ENCODE measurements around the gene SPON1. TPM values are rescaled to one million over a fixed set of nuclear protein-coding genes. Genes with fewer than 3 reads are reported as not detected.
"Not testable (repeated sequence)": the region's sequence is repeated elsewhere in the genome, so short reads cannot be mapped to it uniquely, and the experiment has no call there.

SPON1 gene
- total RNA-seq, 4 donors from 2014 or later = 8.0 to 16.1 (median 11.3) TPM

DNA sequence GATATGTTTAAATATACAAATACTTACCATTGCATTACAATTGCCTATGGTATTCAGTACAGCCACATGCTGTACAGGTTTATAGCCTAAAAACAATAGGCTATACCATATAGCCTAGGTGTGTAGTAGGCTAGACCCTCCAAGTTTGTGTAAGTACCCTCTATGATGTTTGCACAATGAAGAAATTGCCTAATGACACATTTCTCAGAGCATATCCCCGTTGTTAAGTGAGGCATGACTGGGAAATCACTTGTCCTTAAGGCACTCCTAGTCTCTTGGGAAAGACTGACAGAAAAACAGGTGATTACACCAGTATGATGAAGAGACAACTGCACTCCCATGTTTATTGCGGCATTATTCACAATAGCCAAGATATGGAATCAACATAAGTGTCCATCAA is 187.2 kb downstream of the SPON1 start:
- no peak overlapping the region for H3K4me3 ChIP-seq
- TF ChIP-seq POLR2AphosphoS5 (IDR thresholded peaks at IDR 0.05) = no peak
- TF ChIP-seq, protein P1, sequence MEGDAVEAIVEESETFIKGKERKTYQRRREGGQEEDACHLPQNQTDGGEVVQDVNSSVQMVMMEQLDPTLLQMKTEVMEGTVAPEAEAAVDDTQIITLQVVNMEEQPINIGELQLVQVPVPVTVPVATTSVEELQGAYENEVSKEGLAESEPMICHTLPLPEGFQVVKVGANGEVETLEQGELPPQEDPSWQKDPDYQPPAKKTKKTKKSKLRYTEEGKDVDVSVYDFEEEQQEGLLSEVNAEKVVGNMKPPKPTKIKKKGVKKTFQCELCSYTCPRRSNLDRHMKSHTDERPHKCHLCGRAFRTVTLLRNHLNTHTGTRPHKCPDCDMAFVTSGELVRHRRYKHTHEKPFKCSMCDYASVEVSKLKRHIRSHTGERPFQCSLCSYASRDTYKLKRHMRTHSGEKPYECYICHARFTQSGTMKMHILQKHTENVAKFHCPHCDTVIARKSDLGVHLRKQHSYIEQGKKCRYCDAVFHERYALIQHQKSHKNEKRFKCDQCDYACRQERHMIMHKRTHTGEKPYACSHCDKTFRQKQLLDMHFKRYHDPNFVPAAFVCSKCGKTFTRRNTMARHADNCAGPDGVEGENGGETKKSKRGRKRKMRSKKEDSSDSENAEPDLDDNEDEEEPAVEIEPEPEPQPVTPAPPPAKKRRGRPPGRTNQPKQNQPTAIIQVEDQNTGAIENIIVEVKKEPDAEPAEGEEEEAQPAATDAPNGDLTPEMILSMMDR (IDR thresholded peaks at IDR 0.05) = no peak
- no peak for TF ChIP-seq EP300 (IDR thresholded peaks at IDR 0.05)
- no peak for TF ChIP-seq POLR2A (IDR thresholded peaks at IDR 0.05)
- DNase-seq (ENCODE audit: low spot score in 2 of 2) = no peak
- no peaks in the 10 kb centered on the region for H3K36me3 ChIP-seq
- H3K27me3 ChIP-seq = no peaks in the 10 kb centered on the region
- peaks cover 8% of the 10 kb centered on the region for H3K9me3 ChIP-seq
- no peaks in the 10 kb centered on the region for H3K4me1 ChIP-seq
- 85% methylated on average over 2 of the region's 2 CpGs for WGBS
- no peak overlapping the region for H3K27ac ChIP-seq

DNA sequence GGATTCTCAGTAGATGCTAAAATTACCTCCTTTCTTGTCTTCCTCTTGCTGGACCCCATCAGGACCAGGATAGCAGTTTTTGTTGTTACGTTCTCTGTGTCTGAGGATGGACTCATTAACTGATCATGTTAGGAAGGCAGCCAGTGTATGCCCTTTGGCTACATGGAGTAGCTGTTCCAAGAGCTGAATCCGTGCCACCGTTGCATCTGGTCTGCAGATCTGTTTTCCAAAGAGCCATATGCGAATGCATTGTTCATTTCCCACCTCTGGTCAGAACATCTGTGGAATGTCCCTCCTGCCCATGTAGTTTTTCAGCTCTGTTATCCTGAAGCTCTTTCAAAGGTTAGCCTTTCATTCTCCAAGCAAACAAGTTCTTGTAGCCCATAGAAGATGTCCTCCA is 188.4 kb downstream of the SPON1 start:
- H3K36me3 ChIP-seq = no peaks in the 10 kb centered on the region
- 35% methylated on average over 4 of the region's 4 CpGs for WGBS
- H3K27ac ChIP-seq = no peak overlapping the region
- no peak overlapping the region for H3K4me3 ChIP-seq
- H3K9me3 ChIP-seq = peaks cover 14% of the 10 kb centered on the region
- no peaks in the 10 kb centered on the region for H3K27me3 ChIP-seq
- TF ChIP-seq EP300 (IDR thresholded peaks at IDR 0.05) (no peak), POLR2AphosphoS5 (IDR thresholded peaks at IDR 0.05) (no peak), POLR2A (IDR thresholded peaks at IDR 0.05) (no peak)
- TF ChIP-seq, protein P1 (IDR thresholded peaks at IDR 0.05) = no peak
- H3K4me1 ChIP-seq = no peaks in the 10 kb centered on the region
- DNase-seq (ENCODE audit: low spot score in 2 of 2) = no peak

DNA sequence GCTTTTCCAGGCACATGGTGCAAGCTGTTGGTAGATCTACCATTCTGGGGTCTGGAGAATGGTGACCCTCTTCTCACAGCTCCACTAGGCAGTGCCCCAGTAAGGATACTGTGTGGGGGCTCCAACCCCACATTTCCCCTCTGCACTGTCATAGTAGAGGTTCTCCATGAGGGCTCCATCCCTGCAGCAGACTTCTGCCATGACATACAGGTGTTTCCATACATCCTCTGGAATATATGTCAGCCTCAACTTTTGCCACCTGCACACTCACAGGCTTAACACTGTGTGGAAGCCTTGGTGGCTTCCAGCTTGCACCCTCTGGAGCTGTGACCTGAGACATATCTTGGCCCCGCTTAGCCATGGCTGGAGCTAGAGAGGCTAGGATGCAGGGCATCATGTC is 191.6 kb downstream of the SPON1 start:
- DNase-seq (ENCODE audit: low spot score in 2 of 2) = not testable (repeated sequence)
- WGBS = 80% methylated on average over 1 of the region's 1 CpG

DNA sequence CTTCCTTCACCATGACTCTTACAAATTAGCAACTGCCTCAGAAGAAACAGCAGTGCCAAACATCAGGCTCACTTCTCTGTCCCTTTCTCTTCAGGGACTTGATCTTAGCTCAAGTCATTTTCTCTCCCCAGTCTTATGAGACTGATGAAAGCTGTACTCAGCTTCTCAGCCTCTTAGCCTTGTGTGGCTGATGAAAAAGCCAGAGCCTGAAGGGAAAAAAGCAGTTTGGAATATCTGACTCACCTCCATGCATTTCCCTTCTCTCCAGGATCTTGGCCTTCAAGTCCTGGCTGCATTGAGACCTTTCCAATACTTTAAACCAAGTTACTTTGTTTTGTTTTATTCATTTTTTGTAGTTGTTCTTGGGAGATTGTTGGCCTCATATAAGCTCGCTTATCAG is 195.9 kb downstream of the SPON1 start:
- no peaks in the 10 kb centered on the region for H3K36me3 ChIP-seq
- H3K4me1 ChIP-seq = no peaks in the 10 kb centered on the region
- peaks cover 31% of the 10 kb centered on the region for H3K9me3 ChIP-seq
- H3K27ac ChIP-seq = no peak overlapping the region
- H3K4me3 ChIP-seq = no peak overlapping the region
- no peak for DNase-seq (ENCODE audit: low spot score in 2 of 2)
- WGBS = 92% methylated on average over 1 of the region's 1 CpG
- TF ChIP-seq, protein P1 (IDR thresholded peaks at IDR 0.05) = no peak
- TF ChIP-seq EP300 (IDR thresholded peaks at IDR 0.05) (no peak), POLR2A (IDR thresholded peaks at IDR 0.05) (no peak), POLR2AphosphoS5 (IDR thresholded peaks at IDR 0.05) (no peak)
- no peaks in the 10 kb centered on the region for H3K27me3 ChIP-seq

More for the DNA sequence above, 191.6 kb downstream of the SPON1 start:
- not testable (repeated sequence) for H3K27ac ChIP-seq, H3K4me1 ChIP-seq, H3K36me3 ChIP-seq, H3K4me3 ChIP-seq, H3K27me3 ChIP-seq
- H3K9me3 ChIP-seq = peaks cover 31% of the 10 kb centered on the region

DNA sequence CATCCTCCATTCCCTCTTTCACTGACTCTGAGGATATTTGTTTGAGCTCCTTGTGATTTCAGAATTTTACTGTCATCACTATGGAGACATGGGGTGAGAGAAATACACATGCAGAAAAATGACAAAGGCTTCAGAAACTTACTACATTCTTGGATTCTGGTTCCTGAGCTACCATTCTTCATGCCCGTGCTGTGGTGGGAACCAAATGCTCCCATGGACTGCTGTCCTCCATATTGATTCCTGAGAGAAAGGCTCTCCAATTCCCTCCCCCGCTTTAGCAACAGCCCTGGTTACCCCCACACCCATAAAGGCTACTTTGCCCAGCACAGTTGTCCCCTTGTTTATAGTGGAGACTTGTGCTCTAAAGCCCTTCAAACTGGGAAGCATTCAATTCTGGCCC is 201.1 kb downstream of the SPON1 start:
- Histone ChIP-seq H3K4me3 (no peak overlapping the region), H3K4me1 (no peaks in the 10 kb centered on the region), H3K36me3 (no peaks in the 10 kb centered on the region), H3K9me3 (peaks cover 1% of the 10 kb centered on the region), H3K27ac (no peak overlapping the region), H3K27me3 (no peaks in the 10 kb centered on the region)
- no peak for TF ChIP-seq EP300 (IDR thresholded peaks at IDR 0.05)
- TF ChIP-seq POLR2AphosphoS5 (IDR thresholded peaks at IDR 0.05) = no peak
- WGBS = 97% methylated on average over 2 of the region's 2 CpGs
- DNase-seq (ENCODE audit: low spot score in 2 of 2) = no peak

DNA sequence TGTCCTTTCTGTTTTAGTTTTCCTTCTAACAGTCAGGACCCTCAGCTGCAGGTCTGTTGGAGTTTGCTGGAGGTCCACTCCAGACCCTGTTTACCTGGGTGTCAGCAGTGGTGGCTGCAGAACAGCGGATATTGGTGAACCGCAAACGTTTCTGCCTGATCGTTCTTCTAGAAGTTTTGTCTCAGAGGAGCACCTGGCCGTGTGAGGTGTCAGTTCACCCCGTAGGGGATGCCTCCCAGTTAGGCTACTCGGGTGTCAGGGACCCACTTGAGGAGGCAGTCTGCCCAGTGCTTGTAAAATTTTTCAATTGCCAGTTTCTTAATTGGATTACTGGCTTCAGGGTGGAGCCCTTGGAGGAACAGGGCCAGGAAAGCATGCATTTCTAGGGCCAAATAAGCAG is 211.2 kb downstream of the SPON1 start:
- H3K9me3 ChIP-seq; DNase-seq (ENCODE audit: low spot score in 2 of 2); H3K27me3 ChIP-seq; H3K36me3 ChIP-seq; H3K4me1 ChIP-seq; H3K27ac ChIP-seq; H3K4me3 ChIP-seq: not testable (repeated sequence)
- 94% methylated on average over 7 of the region's 7 CpGs for WGBS

DNA sequence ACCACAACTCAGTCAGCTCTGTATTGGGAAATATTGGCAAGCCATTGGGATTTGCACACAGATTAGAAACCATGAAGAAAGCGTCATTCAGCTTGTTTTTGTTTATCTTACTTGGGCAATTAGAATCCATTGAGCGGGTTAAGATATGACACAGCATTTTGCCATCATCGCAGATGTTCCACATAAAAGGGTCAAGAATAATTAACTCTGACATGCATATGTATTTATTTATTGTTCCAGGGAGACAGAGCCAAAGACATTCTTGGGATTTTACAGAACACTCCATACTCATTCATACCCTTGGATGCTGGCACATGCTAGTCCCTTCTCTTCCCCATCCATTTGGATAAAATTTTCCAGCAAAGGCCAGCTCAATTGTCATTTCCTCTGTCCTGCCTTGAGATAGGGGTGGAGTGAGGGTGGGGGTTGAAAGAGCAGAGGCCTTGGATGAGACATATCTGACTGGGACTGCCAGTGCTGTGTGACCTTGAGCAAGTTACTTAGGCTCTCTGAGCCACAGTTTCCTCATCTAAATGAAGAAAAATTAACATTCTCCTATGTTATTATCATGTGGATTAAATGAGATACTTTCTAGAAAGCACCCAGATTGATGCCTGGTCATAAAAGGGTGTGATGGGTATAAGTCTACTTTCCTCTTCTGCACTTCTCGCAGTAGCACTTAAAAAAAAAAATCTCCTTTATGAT is 216.7 kb downstream of the SPON1 start:
- H3K27ac ChIP-seq = no peak overlapping the region
- H3K9me3 ChIP-seq = no peaks in the 10 kb centered on the region
- TF ChIP-seq, protein P1 (IDR thresholded peaks at IDR 0.05) = no peak
- TF ChIP-seq EP300 (IDR thresholded peaks at IDR 0.05) (no peak), POLR2A (IDR thresholded peaks at IDR 0.05) (no peak), POLR2AphosphoS5 (IDR thresholded peaks at IDR 0.05) (peak in 1 of 3 donors; percentile 90)
- DNase-seq (ENCODE audit: low spot score in 2 of 2) = no peak
- H3K4me3 ChIP-seq = no peak overlapping the region
- H3K36me3 ChIP-seq = no peaks in the 10 kb centered on the region
- no peaks in the 10 kb centered on the region for H3K27me3 ChIP-seq
- H3K4me1 ChIP-seq = peaks cover 6% of the 10 kb centered on the region
- WGBS = 57% methylated on average over 4 of the region's 4 CpGs

All from suprapubic skin (tissue), 4 donors.